Measurements from ENCODE around the gene HOXA1. TPM values are rescaled to one million over a fixed set of nuclear protein-coding genes. Genes with fewer than 3 reads are reported as not detected.
A peak's percentile ranks its signal among the peaks of the same experiment; 100 is the strongest.

HOXA1 gene
- polyA plus RNA-seq, 4 donors = 0.49 to 4.5 (median 0.81) TPM; not detected in 1

GRCh38 chr7:27134392-27134791 lies 38.6 kb upstream of the HOXA1 start:
- Histone ChIP-seq H3K4me3 (ENCODE audit: low read depth in 1 of 3, low read length in 3 of 3) (no peak overlapping the region), H3K36me3 (ENCODE audit: control insufficient read depth in 3 of 3, insufficient read depth in 2 of 3, low read depth in 1 of 3, low read length in 3 of 3) (peaks cover 0 to under 1% (median 0%) of the 10 kb centered on the region in 3 donors), H3K27ac (ENCODE audit: low read depth in 1 of 3, low read length in 2 of 3) (peak overlapping the region in 2 of 3 donors; percentile 61 to 77), H3K9me3 (ENCODE audit: control insufficient read depth in 2 of 2, insufficient read depth in 1 of 2, low read depth in 1 of 2, low read length in 1 of 2) (no peaks in the 10 kb centered on the region), H3K4me1 (ENCODE audit: control insufficient read depth in 3 of 3, insufficient read depth in 2 of 3, low read depth in 1 of 3, low read length in 2 of 3) (peaks cover 0 to 63% (median 5%) of the 10 kb centered on the region in 3 donors), H3K27me3 (ENCODE audit: control insufficient read depth in 3 of 3, insufficient read depth in 3 of 3, low read length in 3 of 3) (peaks cover 0 to 6% (median 0%) of the 10 kb centered on the region in 3 donors)
- 38 to 65% (median 43%) methylated on average over 2 of the region's 2 CpGs for WGBS, 3 donors
- DNase-seq (peak in 1 of 2 donors; percentile 46), FAIRE-seq (no peak)

GRCh38 chr7:27133409-27134231 lies 37.8 kb upstream of the HOXA1 start:
- FAIRE-seq (no peak), DNase-seq (peak; percentile 36 to 72)
- Histone ChIP-seq H3K36me3 (ENCODE audit: control insufficient read depth in 3 of 3, insufficient read depth in 2 of 3, low read depth in 1 of 3, low read length in 3 of 3) (peaks cover 0 to 4% (median 0%) of the 10 kb centered on the region in 3 donors), H3K9me3 (ENCODE audit: control insufficient read depth in 2 of 2, insufficient read depth in 1 of 2, low read depth in 1 of 2, low read length in 1 of 2) (no peaks in the 10 kb centered on the region), H3K27ac (ENCODE audit: low read depth in 1 of 3, low read length in 2 of 3) (peak overlapping the region in 2 of 3 donors; percentile 61 to 77), H3K4me1 (ENCODE audit: control insufficient read depth in 3 of 3, insufficient read depth in 2 of 3, low read depth in 1 of 3, low read length in 2 of 3) (peaks cover 0 to 65% (median 5%) of the 10 kb centered on the region in 3 donors), H3K4me3 (ENCODE audit: low read depth in 1 of 3, low read length in 3 of 3) (no peak overlapping the region), H3K27me3 (ENCODE audit: control insufficient read depth in 3 of 3, insufficient read depth in 3 of 3, low read length in 3 of 3) (peaks cover 0 to 6% (median 0%) of the 10 kb centered on the region in 3 donors)
- 31 to 50% (median 48%) methylated on average over 18 of the region's 18 CpGs for WGBS, 3 donors

GRCh38 chr7:27132978-27133377 lies 37.2 kb upstream of the HOXA1 start:
- H3K4me1 ChIP-seq (ENCODE audit: control insufficient read depth in 3 of 3, insufficient read depth in 2 of 3, low read depth in 1 of 3, low read length in 2 of 3) = peaks cover 0 to 59% (median 5%) of the 10 kb centered on the region in 3 donors
- H3K27ac ChIP-seq (ENCODE audit: low read depth in 1 of 3, low read length in 2 of 3) = peak overlapping the region in 1 of 3 donors; percentile 61
- DNase-seq = no peak
- peaks cover 0 to 4% (median 0%) of the 10 kb centered on the region in 3 donors for H3K36me3 ChIP-seq (ENCODE audit: control insufficient read depth in 3 of 3, insufficient read depth in 2 of 3, low read depth in 1 of 3, low read length in 3 of 3)
- WGBS, 3 donors = 38 to 61% (median 50%) methylated on average over 6 of the region's 6 CpGs
- H3K27me3 ChIP-seq (ENCODE audit: control insufficient read depth in 3 of 3, insufficient read depth in 3 of 3, low read length in 3 of 3) = peaks cover 0 to 6% (median 0%) of the 10 kb centered on the region in 3 donors
- no peak for FAIRE-seq
- H3K4me3 ChIP-seq (ENCODE audit: low read depth in 1 of 3, low read length in 3 of 3) = no peak overlapping the region
- H3K9me3 ChIP-seq (ENCODE audit: control insufficient read depth in 2 of 2, insufficient read depth in 1 of 2, low read depth in 1 of 2, low read length in 1 of 2) = no peaks in the 10 kb centered on the region

GRCh38 chr7:27132214-27132613 lies 36.4 kb upstream of the HOXA1 start:
- Histone ChIP-seq H3K4me3 (ENCODE audit: low read depth in 1 of 3, low read length in 3 of 3) (no peak overlapping the region), H3K27ac (ENCODE audit: low read depth in 1 of 3, low read length in 2 of 3) (peak overlapping the region in 1 of 3 donors; percentile 61), H3K9me3 (ENCODE audit: control insufficient read depth in 2 of 2, insufficient read depth in 1 of 2, low read depth in 1 of 2, low read length in 1 of 2) (no peaks in the 10 kb centered on the region), H3K36me3 (ENCODE audit: control insufficient read depth in 3 of 3, insufficient read depth in 2 of 3, low read depth in 1 of 3, low read length in 3 of 3) (peaks cover 0 to 4% (median 0%) of the 10 kb centered on the region in 3 donors), H3K27me3 (ENCODE audit: control insufficient read depth in 3 of 3, insufficient read depth in 3 of 3, low read length in 3 of 3) (peaks cover 0 to 6% (median 0%) of the 10 kb centered on the region in 3 donors), H3K4me1 (ENCODE audit: control insufficient read depth in 3 of 3, insufficient read depth in 2 of 3, low read depth in 1 of 3, low read length in 2 of 3) (peaks cover 0 to 59% (median 9%) of the 10 kb centered on the region in 3 donors)
- no peak for FAIRE-seq
- no peak for DNase-seq
- WGBS, 3 donors = 71 to 79% (median 76%) methylated on average over 2 of the region's 2 CpGs

GRCh38 chr7:27131390-27131819 lies 35.6 kb upstream of the HOXA1 start:
- peak overlapping the region; percentile 63 to 87 (median 85) for H3K27ac ChIP-seq (ENCODE audit: low read depth in 1 of 3, low read length in 2 of 3)
- no peaks in the 10 kb centered on the region for H3K9me3 ChIP-seq (ENCODE audit: control insufficient read depth in 2 of 2, insufficient read depth in 1 of 2, low read depth in 1 of 2, low read length in 1 of 2)
- peak overlapping the region in 2 of 3 donors; percentile 70 to 85 for H3K4me3 ChIP-seq (ENCODE audit: low read depth in 1 of 3, low read length in 3 of 3)
- FAIRE-seq (no peak), DNase-seq (no peak)
- 44 to 52% (median 46%) methylated on average over 12 of the region's 12 CpGs for WGBS, 3 donors
- H3K36me3 ChIP-seq (ENCODE audit: control insufficient read depth in 3 of 3, insufficient read depth in 2 of 3, low read depth in 1 of 3, low read length in 3 of 3) = peaks cover 0 to 4% (median 0%) of the 10 kb centered on the region in 3 donors
- peaks cover 0 to 6% (median 0%) of the 10 kb centered on the region in 3 donors for H3K27me3 ChIP-seq (ENCODE audit: control insufficient read depth in 3 of 3, insufficient read depth in 3 of 3, low read length in 3 of 3)
- peaks cover 0 to 54% (median 9%) of the 10 kb centered on the region in 3 donors for H3K4me1 ChIP-seq (ENCODE audit: control insufficient read depth in 3 of 3, insufficient read depth in 2 of 3, low read depth in 1 of 3, low read length in 2 of 3)

- no peak for FAIRE-seq
Measured at GRCh38 chr7:27130540-27131389, 35.0 kb upstream of the HOXA1 start, which contains the start of gene HOXA4. TSS of gene HOXA4 (minus strand) at chr7:27130757. CDS start at chr7:27130733, 24 bp downstream.

GRCh38 chr7:27129729-27130539 lies 34.1 kb upstream of the HOXA1 start:
- DNase-seq = peak; percentile 68 to 80
- FAIRE-seq = no peak
- Histone ChIP-seq H3K27me3 (ENCODE audit: control insufficient read depth in 3 of 3, insufficient read depth in 3 of 3, low read length in 3 of 3) (peaks cover 0 to 6% (median 0%) of the 10 kb centered on the region in 3 donors), H3K27ac (ENCODE audit: low read depth in 1 of 3, low read length in 2 of 3) (peak overlapping the region; percentile 30 to 78 (median 71)), H3K4me3 (ENCODE audit: low read depth in 1 of 3, low read length in 3 of 3) (peak overlapping the region; percentile 35 to 85 (median 70)), H3K36me3 (ENCODE audit: control insufficient read depth in 3 of 3, insufficient read depth in 2 of 3, low read depth in 1 of 3, low read length in 3 of 3) (peaks cover 0 to 4% (median 0%) of the 10 kb centered on the region in 3 donors), H3K4me1 (ENCODE audit: control insufficient read depth in 3 of 3, insufficient read depth in 2 of 3, low read depth in 1 of 3, low read length in 2 of 3) (peaks cover 0 to 55% (median 11%) of the 10 kb centered on the region in 3 donors), H3K9me3 (ENCODE audit: control insufficient read depth in 2 of 2, insufficient read depth in 1 of 2, low read depth in 1 of 2, low read length in 1 of 2) (no peaks in the 10 kb centered on the region)
- WGBS, 3 donors = 9 to 21% (median 15%) methylated on average over 41 to 72 of the region's 72 CpGs

More at GRCh38 chr7:27130540-27131389, 35.0 kb upstream of the HOXA1 start, which contains the start of gene HOXA4:
- H3K36me3 ChIP-seq (ENCODE audit: control insufficient read depth in 3 of 3, insufficient read depth in 2 of 3, low read depth in 1 of 3, low read length in 3 of 3) = peaks cover 0 to 4% (median 0%) of the 10 kb centered on the region in 3 donors
- H3K27ac ChIP-seq (ENCODE audit: low read depth in 1 of 3, low read length in 2 of 3) = peak within 1 kb of the TSS; percentile 63 to 87 (median 85)
- peak; percentile 84 to 96 for DNase-seq
- H3K4me3 ChIP-seq (ENCODE audit: low read depth in 1 of 3, low read length in 3 of 3) = peak within 1 kb of the TSS; percentile 45 to 85 (median 70)
- 4 to 14% (median 6%) methylated on average over 56 to 67 of the region's 67 CpGs for WGBS, 3 donors
- peaks cover 0 to 6% (median 0%) of the 10 kb centered on the region in 3 donors for H3K27me3 ChIP-seq (ENCODE audit: control insufficient read depth in 3 of 3, insufficient read depth in 3 of 3, low read length in 3 of 3)
- peaks cover 0 to 54% (median 11%) of the 10 kb centered on the region in 3 donors for H3K4me1 ChIP-seq (ENCODE audit: control insufficient read depth in 3 of 3, insufficient read depth in 2 of 3, low read depth in 1 of 3, low read length in 2 of 3)
- H3K9me3 ChIP-seq (ENCODE audit: control insufficient read depth in 2 of 2, insufficient read depth in 1 of 2, low read depth in 1 of 2, low read length in 1 of 2) = no peaks in the 10 kb centered on the region

All from small intestine (tissue), 7 donors.